Measurements from ENCODE around the gene ZFP62.
A peak's percentile ranks its signal among the peaks of the same experiment; 100 is the strongest.

- TF ChIP-seq POLR2A (IDR thresholded peaks at IDR 0.05; ENCODE audit: low read depth, low read length) (peak; percentile 79), POLR2AphosphoS5 (IDR thresholded peaks at IDR 0.05; ENCODE audit: low read depth, low read length) (peak; percentile 59; the same call in 1 of the 2 replicates), TAF1 (IDR thresholded peaks at IDR 0.05; ENCODE audit: low read depth, low read length) (peak; percentile 46; the same call in 1 of the 2 replicates), PAX5 (IDR thresholded peaks at IDR 0.05; ENCODE audit: insufficient read depth, low read length, severe bottlenecking) (peak; percentile 3), POU2F2 (IDR thresholded peaks at IDR 0.05; ENCODE audit: low read depth, low read length) (no peak), SPI1 (IDR thresholded peaks at IDR 0.05; ENCODE audit: low read depth, low read length) (no peak)
Observed at GRCh38 chr5:180831139-180832093, 29.7 kb downstream of the ZFP62 start.

Measured in GM12891 (cell line).